Measurements from ENCODE around the gene PKD2. TPM values are rescaled to one million over a fixed set of nuclear protein-coding genes. Genes with fewer than 3 reads are reported as not detected.

The PKD2 gene
- polyA plus RNA-seq, 1 donor from 2014 or later = 54.8 TPM

GRCh38 chr4:88041626-88042025 lies 34.2 kb downstream of the PKD2 start:
- Histone ChIP-seq H3K27me3 (ENCODE audit: insufficient read depth, low read depth, low read length) (no peaks in the 10 kb centered on the region), H3K36me3 (ENCODE audit: insufficient read depth, low read length) (peaks cover 36% of the 10 kb centered on the region), H3K9ac (ENCODE audit: low read length) (no peak overlapping the region), H4K20me1 (ENCODE audit: insufficient read depth) (no peaks in the 10 kb centered on the region), H3F3A (ENCODE audit: insufficient read depth, low read length, poor library complexity, severe bottlenecking) (no peaks in the 10 kb centered on the region), H3K9me2 (ENCODE audit: insufficient read depth, low read length) (no peaks in the 10 kb centered on the region), H3K27ac (ENCODE audit: low read length) (no peak overlapping the region), H3K79me2 (replicated peaks; ENCODE audit: insufficient read depth, low read length) (no peaks in the 10 kb centered on the region), H3K4me3 (ENCODE audit: low read length) (no peak overlapping the region), H3K4me2 (ENCODE audit: low read length) (no peak overlapping the region), H3K9me3 (ENCODE audit: low read length) (no peaks in the 10 kb centered on the region), H2AFZ (ENCODE audit: low read depth, low read length) (no peak overlapping the region)
- TF ChIP-seq TAF1 (IDR thresholded peaks at IDR 0.05; ENCODE audit: low read depth) (no peak), REST (IDR thresholded peaks at IDR 0.05; ENCODE audit: borderline replicate concordance) (no peak), SMC3 (conservative IDR thresholded peaks at IDR 0.05; ENCODE audit: poor library complexity) (no peak), EZH2 (IDR thresholded peaks at IDR 0.05; ENCODE audit: borderline replicate concordance, insufficient read depth, low read length, poor library complexity, severe bottlenecking) (no peak), RAD21 (conservative IDR thresholded peaks at IDR 0.05) (no peak), EP300 (conservative IDR thresholded peaks at IDR 0.05; ENCODE audit: poor library complexity, severe bottlenecking) (no peak), CTCF (IDR thresholded peaks at IDR 0.05; ENCODE audit: poor library complexity, severe bottlenecking) (no peak), POLR2AphosphoS5 (IDR thresholded peaks at IDR 0.05) (no peak)

GRCh38 chr4:88043001-88043400 lies 35.6 kb downstream of the PKD2 start:
- Histone ChIP-seq H3K4me2 (ENCODE audit: low read length) (no peak overlapping the region), H3K36me3 (ENCODE audit: insufficient read depth, low read length) (peaks cover 36% of the 10 kb centered on the region), H3K9ac (ENCODE audit: low read length) (no peak overlapping the region), H3K4me3 (ENCODE audit: low read length) (no peak overlapping the region), H3K9me3 (ENCODE audit: low read length) (no peaks in the 10 kb centered on the region), H3F3A (ENCODE audit: insufficient read depth, low read length, poor library complexity, severe bottlenecking) (no peaks in the 10 kb centered on the region), H4K20me1 (ENCODE audit: insufficient read depth) (no peaks in the 10 kb centered on the region), H2AFZ (ENCODE audit: low read depth, low read length) (no peak overlapping the region), H3K79me2 (replicated peaks; ENCODE audit: insufficient read depth, low read length) (no peaks in the 10 kb centered on the region), H3K27me3 (ENCODE audit: insufficient read depth, low read depth, low read length) (no peaks in the 10 kb centered on the region), H3K9me2 (ENCODE audit: insufficient read depth, low read length) (no peaks in the 10 kb centered on the region), H3K27ac (ENCODE audit: low read length) (no peak overlapping the region)
- TF ChIP-seq REST (IDR thresholded peaks at IDR 0.05; ENCODE audit: borderline replicate concordance) = no peak
- no peak for TF ChIP-seq EZH2 (IDR thresholded peaks at IDR 0.05; ENCODE audit: borderline replicate concordance, insufficient read depth, low read length, poor library complexity, severe bottlenecking)
- TF ChIP-seq POLR2AphosphoS5 (IDR thresholded peaks at IDR 0.05) = no peak
- TF ChIP-seq MXI1 (conservative IDR thresholded peaks at IDR 0.05; ENCODE audit: poor library complexity, severe bottlenecking) = no peak
- no peak for TF ChIP-seq SMC3 (conservative IDR thresholded peaks at IDR 0.05; ENCODE audit: poor library complexity)
- TF ChIP-seq CTCF (IDR thresholded peaks at IDR 0.05; ENCODE audit: poor library complexity, severe bottlenecking) = no peak
- no peak for TF ChIP-seq RAD21 (conservative IDR thresholded peaks at IDR 0.05)
- no peak for TF ChIP-seq TAF1 (IDR thresholded peaks at IDR 0.05; ENCODE audit: low read depth)
- TF ChIP-seq EP300 (conservative IDR thresholded peaks at IDR 0.05; ENCODE audit: poor library complexity, severe bottlenecking) = no peak

Data from neural cell (in vitro differentiated cells).